Renal cortical epithelial cell (primary cell): ENCODE data around the gene RAB44. TPM values are rescaled to one million over a fixed set of nuclear protein-coding genes. Genes with fewer than 3 reads are reported as not detected.
A peak's percentile ranks its signal among the peaks of the same experiment; 100 is the strongest.
"Not testable (repeated sequence)": the region's sequence is repeated elsewhere in the genome, so short reads cannot be mapped to it uniquely, and the experiment has no call there.

Experiments used
- DNase-seq: peaks from one replicate; pipeline ENCODE4 v3.0.0-alpha.2; 2011; ENCODE audit warnings: low read depth
- total RNA-seq: library from RNA; depleted of rRNA; stranded (reverse); fragments of >200 nt; gene quantifications from 2 replicates; pipeline ENCODE4 v1.2.3, GENCODE V29; 2014

The RAB44 gene
- total RNA-seq, 1 donor from 2014 or later: not detected

GRCh38 chr6:36706339-36706738 lies 8.7 kb downstream of the RAB44 start:
- no peak for DNase-seq

- DNase-seq: no peak
Measured at GRCh38 chr6:36712816-36713215, 15.2 kb downstream of the RAB44 start.

- no peak for DNase-seq
Measured at GRCh38 chr6:36713846-36714245, 16.2 kb downstream of the RAB44 start.

DNA sequence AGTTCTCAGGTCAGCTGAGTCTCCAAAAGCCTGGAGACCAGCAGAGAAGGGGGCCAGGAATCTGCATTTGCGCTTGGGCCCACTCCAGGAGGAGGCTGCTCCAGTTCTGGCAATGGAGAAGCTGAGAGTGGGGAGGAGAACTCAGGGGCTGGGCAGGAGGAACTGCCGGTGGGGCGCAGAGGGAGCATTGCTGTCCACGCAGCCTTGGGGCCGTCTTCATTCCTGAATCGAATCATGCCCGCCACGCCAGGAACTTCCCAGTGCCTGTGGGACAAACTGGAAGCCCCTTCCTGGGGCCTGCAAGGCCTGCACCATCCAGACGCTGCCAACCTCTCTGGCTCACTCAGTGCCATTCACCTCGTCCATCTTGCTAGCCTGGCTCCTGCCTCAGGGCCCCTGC lies 16.9 kb downstream of the RAB44 start:
- no peak for DNase-seq

- DNase-seq: no peak
Measured at GRCh38 chr6:36715469-36715868, 17.8 kb downstream of the RAB44 start.

DNA sequence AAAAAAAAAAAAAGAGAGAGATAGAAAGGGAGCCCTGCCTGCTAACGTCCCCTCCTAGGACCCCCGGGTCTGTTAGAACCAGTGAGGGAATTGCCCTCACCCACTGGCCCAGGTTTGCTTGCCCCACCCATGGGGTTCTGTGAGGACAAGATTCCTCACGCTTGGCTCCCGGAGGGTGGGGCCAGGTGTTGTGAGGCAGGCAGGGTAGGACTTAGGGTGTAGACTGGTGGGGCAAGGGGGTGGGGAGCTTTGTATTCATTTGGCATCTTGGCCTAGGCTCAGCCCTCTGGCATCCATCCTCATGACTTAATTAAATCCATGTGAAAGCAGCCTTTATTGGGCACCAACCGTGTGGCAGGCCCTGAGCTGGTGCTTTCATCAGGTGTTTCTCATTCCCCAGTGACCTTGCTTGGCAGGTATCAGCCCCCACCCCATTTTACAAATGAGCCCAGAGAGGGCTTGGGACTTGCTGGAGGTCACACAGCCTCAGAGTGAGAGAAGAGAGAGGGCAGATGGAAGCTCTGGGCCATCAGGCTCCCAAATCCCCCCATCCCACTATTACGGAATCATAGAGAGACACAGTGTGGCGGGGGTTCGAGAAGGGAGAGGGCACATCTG lies 19.0 kb downstream of the RAB44 start:
- DNase-seq: no peak

DNA sequence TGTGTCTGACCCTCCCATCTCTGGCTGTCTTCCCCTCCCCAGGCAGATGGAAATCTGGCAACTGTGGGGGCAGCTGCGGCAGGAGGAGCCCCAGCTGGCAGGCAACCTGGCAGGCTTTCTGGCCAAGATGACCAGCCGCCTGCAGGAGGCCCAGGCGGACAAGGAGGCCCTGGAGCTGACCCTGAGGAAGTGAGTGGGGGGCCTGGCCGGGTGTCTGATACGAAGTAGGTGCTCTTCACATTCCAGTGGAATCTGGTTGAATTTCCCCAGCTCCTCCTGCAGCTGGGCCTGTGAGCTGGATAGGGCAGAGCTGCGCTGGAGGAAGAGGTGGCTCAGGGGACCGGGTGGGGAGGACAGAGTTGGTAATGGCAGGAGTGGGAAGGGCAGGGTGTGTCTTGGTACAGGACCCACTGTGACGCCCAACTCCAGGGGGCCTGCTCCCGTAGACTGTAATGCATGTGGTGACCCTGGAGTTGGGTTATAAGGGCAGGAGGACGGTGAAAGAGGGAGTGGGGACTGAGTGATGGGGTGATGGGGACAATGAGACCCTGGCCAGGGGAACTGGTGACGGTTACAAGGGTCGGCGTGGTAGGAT lies 19.7 kb downstream of the RAB44 start:
- DNase-seq: no peak

DNA sequence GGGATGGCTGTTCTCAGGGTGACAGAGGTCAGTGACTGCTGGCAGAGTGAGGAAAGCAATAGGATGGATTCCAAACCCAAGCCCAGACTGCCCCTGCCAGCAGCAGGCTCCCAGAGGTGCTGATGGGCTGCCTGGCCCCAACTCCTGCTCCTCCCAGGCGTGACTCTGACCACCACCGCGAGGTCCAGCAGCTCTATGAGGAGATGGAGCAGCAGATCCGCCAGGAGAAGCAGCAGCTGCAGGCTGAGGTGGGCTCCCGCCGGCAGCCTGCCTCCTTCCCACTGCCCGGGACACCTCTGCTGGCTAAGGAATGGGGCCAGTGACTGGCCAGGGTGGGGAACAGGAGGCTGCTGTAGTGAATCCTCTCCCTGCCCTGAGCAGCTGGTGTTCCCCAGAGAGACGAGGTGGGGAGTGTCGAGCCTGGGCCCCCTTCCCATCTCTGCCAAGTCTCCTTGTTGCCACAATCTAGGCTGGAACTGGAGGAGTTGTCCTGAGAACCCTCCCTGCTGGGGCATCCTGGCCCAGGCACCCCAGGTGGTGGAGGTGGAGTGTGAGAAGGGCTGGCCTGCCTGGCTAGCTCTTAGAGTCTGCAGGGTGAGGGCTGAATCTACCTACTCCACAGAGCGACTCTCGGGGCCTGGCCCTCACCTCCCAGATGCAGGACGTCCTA lies 20.4 kb downstream of the RAB44 start:
- no peak for DNase-seq

GRCh38 chr6:36718560-36718959 lies 20.9 kb downstream of the RAB44 start:
- DNase-seq: no peak

- DNase-seq: no peak
Measured at GRCh38 chr6:36719126-36719525, 21.5 kb downstream of the RAB44 start.

DNA sequence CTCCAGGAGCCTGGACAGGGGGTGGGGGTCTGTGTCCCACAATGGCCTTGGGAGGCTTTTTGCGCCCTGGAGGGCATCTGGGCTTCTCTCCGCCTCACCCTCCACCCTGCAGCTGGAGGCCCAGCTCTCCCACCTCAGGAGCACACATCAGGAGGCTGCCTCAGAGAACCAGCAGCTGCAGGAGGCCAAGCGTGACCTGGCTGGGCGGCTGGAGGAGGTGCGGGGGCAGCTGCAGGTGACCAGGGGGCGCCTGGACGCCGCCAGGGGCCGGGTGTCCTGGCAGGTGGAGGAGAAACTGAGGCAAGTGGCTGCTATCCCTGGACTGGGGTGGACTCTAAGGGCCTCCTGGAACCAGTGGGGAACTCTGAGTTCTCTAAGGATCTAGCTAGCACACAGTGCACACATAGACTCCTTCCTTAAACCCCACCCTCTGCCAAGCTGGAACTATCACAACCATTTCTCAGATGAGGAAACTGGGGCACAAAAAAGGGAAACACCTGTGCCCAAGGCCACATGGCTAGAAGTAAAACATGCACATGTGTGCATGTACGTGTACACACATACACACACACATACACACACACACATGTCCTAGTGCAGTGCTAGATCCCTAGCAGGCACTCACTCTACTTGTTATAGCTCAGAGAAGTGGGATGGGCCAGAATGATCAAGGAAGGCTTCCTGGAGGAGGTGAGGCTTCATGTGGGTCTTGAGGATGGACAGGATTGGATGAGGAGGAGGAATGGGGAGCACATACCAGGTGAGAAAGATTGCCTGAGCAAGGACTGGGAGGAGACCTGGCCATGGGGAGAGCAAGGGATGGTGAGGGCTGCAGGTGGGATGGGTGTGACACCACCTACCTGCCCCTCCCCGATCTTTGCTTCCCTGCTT lies 22.9 kb downstream of the RAB44 start:
- no peak for DNase-seq

DNA sequence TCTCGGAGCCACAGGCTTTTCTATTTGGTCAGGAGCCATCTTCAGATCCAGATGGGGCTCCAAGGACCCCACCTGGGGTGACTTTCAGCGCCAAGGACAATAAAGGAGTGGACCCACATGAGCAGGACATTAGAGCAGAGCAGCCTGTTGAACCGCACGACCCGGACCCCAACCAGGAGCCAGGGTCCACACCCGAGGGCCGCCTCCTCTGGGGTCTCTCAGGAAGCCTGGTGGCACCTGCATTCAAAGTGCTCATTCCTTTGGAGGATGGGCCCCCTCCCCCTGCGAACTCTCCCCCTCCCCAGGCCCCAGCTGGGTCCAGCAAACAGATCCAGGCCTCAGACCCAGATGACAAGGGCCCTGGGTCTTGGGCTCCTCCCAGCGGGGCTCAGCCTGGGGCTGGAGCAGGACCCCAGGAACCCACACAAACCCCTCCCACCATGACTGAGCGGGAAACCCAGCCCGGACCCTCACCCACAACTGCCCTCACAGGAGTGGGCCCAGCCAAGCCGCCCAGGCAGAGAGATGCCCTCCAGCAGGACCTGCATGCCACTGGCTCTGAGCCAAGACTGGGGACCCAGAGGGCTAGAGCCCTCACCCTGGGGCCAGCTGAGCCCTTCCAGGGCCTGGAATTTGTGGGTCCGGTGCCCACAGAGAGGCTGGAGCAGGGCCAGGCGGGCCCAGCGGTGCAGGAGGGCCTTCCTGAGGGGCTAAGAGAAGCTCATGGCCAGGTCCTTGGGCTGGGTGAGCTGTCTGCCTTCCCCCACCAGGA lies 23.9 kb downstream of the RAB44 start:
- DNase-seq: no peak

DNA sequence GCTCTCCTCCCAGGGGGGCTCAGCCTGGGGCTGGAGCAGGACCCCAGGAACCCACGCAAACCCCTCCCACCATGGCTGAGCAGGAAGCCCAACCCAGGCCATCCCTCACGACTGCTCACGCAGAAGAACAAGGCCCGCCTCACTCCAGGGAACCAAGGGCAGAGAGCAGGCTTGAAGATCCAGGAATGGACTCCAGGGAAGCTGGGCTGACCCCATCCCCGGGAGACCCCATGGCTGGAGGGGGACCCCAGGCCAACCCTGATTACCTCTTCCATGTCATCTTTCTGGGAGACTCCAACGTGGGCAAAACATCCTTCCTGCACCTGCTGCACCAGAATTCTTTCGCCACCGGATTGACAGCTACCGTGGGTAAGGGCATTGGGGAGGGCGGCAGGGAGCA lies 24.7 kb downstream of the RAB44 start:
- no peak for DNase-seq

DNA sequence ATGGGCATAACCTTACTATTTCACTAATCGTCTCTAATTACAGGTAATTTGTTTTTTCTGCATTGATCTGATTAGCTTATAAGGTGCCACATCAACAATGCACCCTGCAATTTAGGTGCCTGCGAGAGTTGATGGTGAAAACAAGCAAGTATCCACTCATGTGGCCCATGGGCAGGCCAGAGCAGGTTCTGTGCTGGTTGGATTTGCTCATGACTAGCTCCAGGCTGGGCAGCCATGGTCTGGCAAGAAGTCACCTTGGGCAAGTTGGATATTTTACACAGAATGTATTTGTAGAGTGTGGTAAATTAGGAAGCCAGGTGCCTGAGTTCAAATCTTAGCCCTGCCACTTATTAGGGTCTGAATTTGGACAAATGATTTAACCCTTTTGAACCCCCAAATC lies 25.3 kb downstream of the RAB44 start:
- no peak for DNase-seq

GRCh38 chr6:36723992-36724391 lies 26.4 kb downstream of the RAB44 start:
- DNase-seq: not testable (repeated sequence)

DNA sequence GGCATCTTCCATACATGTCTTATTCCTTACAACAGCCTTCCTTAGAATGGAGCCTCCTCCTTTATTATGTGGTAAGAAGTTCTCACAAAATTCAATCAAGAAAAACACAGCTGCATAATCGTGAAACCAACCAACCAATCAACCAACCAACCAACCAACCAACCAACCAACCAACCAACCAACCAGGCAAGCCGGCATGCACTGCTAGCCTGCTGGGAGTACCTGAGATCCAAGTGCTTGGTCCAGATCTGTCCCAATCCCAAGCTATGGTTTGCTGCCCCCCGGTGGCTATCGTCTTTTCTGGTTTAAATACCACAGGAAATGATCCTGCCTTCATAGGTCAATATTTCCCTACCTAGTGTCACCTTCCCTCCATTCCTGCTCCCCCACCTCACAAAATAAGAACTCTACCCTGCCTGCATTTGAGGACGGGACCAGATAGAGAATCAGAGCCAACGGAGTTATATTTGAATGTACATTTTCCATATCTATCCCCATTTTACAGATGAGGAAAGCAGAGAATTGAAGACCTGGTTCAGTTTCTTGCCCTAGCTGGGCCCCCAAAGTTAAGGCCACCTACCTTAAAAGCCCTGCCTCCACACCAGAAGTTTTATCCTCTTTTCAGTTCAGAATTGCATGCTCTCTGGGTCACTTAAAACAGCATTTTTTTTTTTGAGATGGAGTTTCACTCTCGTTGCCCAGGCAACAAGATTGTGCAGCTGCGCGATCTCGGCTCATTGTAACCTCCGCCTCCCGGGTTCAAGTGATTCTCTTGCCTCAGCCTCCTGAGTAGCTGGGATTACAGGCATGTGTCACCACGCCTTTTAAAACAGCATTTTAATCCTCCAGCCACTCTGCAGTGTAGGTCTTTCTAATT lies 27.1 kb downstream of the RAB44 start:
- DNase-seq: peak; percentile 61

GRCh38 chr6:36725581-36725980 lies 28.0 kb downstream of the RAB44 start:
- DNase-seq: no peak

- peak; percentile 28 for DNase-seq
Measured at GRCh38 chr6:36727505-36728021, 29.9 kb downstream of the RAB44 start.

GRCh38 chr6:36728289-36729160 lies 30.9 kb downstream of the RAB44 start:
- no peak for DNase-seq
